ENCODE results near the gene DDR2. TPM values are rescaled to one million over a fixed set of nuclear protein-coding genes. Genes with fewer than 3 reads are reported as not detected.
"Not testable (repeated sequence)": the region's sequence is repeated elsewhere in the genome, so short reads cannot be mapped to it uniquely, and the experiment has no call there.

The DDR2 gene
- polyA plus RNA-seq, 3 donors = 19.1 to 23.1 (median 21.0) TPM

GRCh38 chr1:162709870-162710269 lies 77.6 kb downstream of the DDR2 start:
- DNase-seq (ENCODE audit: extremely low read depth in 1 of 11, low read depth in 9 of 11, low spot score in 4 of 11) = no peak

GRCh38 chr1:162710345-162710744 lies 78.1 kb downstream of the DDR2 start:
- no peak for DNase-seq (ENCODE audit: extremely low read depth in 1 of 11, low read depth in 9 of 11, low spot score in 4 of 11)

- no peak for DNase-seq (ENCODE audit: extremely low read depth in 1 of 11, low read depth in 9 of 11, low spot score in 4 of 11)
Measured at GRCh38 chr1:162710780-162711465, 78.7 kb downstream of the DDR2 start.

GRCh38 chr1:162712317-162713029 lies 80.2 kb downstream of the DDR2 start:
- DNase-seq (ENCODE audit: extremely low read depth in 1 of 11, low read depth in 9 of 11, low spot score in 4 of 11) = no peak

- no peak for DNase-seq (ENCODE audit: extremely low read depth in 1 of 11, low read depth in 9 of 11, low spot score in 4 of 11)
Measured at GRCh38 chr1:162716123-162716522, 83.9 kb downstream of the DDR2 start.

GRCh38 chr1:162716552-162716951 lies 84.3 kb downstream of the DDR2 start:
- DNase-seq (ENCODE audit: extremely low read depth in 1 of 11, low read depth in 9 of 11, low spot score in 4 of 11) = no peak

GRCh38 chr1:162717548-162718184 lies 85.4 kb downstream of the DDR2 start:
- no peak for DNase-seq (ENCODE audit: extremely low read depth in 1 of 11, low read depth in 9 of 11, low spot score in 4 of 11)

- no peak for DNase-seq (ENCODE audit: extremely low read depth in 1 of 11, low read depth in 9 of 11, low spot score in 4 of 11)
Measured at GRCh38 chr1:162719678-162720077, 87.4 kb downstream of the DDR2 start.

GRCh38 chr1:162720996-162721395 lies 88.7 kb downstream of the DDR2 start:
- no peak for DNase-seq (ENCODE audit: extremely low read depth in 1 of 11, low read depth in 9 of 11, low spot score in 4 of 11)

GRCh38 chr1:162721471-162721870 lies 89.2 kb downstream of the DDR2 start:
- DNase-seq (ENCODE audit: extremely low read depth in 1 of 11, low read depth in 9 of 11, low spot score in 4 of 11) = no peak

- DNase-seq (ENCODE audit: extremely low read depth in 1 of 11, low read depth in 9 of 11, low spot score in 4 of 11) = no peak
Measured at GRCh38 chr1:162722036-162722435, 89.8 kb downstream of the DDR2 start.

GRCh38 chr1:162724583-162725120 lies 92.4 kb downstream of the DDR2 start:
- no peak for DNase-seq (ENCODE audit: extremely low read depth in 1 of 11, low read depth in 9 of 11, low spot score in 4 of 11)

GRCh38 chr1:162725301-162725837 lies 93.1 kb downstream of the DDR2 start:
- DNase-seq (ENCODE audit: extremely low read depth in 1 of 11, low read depth in 9 of 11, low spot score in 4 of 11) = no peak

GRCh38 chr1:162726555-162726954 lies 94.3 kb downstream of the DDR2 start:
- peak in 1 of 11 donors; percentile 20 for DNase-seq (ENCODE audit: extremely low read depth in 1 of 11, low read depth in 9 of 11, low spot score in 4 of 11)

- DNase-seq (ENCODE audit: extremely low read depth in 1 of 11, low read depth in 9 of 11, low spot score in 4 of 11) = not testable (repeated sequence)
Measured at GRCh38 chr1:162727493-162727892, 95.2 kb downstream of the DDR2 start.

- DNase-seq (ENCODE audit: extremely low read depth in 1 of 11, low read depth in 9 of 11, low spot score in 4 of 11) = no peak
Measured at GRCh38 chr1:162728573-162728972, 96.3 kb downstream of the DDR2 start.

- not testable (repeated sequence) for DNase-seq (ENCODE audit: extremely low read depth in 1 of 11, low read depth in 9 of 11, low spot score in 4 of 11)
Measured at GRCh38 chr1:162729195-162729774, 97.0 kb downstream of the DDR2 start.

- DNase-seq (ENCODE audit: extremely low read depth in 1 of 11, low read depth in 9 of 11, low spot score in 4 of 11) = no peak
Measured at GRCh38 chr1:162732094-162732493, 99.8 kb downstream of the DDR2 start.

GRCh38 chr1:162732566-162733335 lies 100.5 kb downstream of the DDR2 start:
- no peak for DNase-seq (ENCODE audit: extremely low read depth in 1 of 11, low read depth in 9 of 11, low spot score in 4 of 11)
